Measurements from ENCODE around the gene UBL5. TPM values are rescaled to one million over a fixed set of nuclear protein-coding genes. Genes with fewer than 3 reads are reported as not detected.

The UBL5 gene
- total RNA-seq, 1 donor from 2014 or later: 399 TPM

DNA sequence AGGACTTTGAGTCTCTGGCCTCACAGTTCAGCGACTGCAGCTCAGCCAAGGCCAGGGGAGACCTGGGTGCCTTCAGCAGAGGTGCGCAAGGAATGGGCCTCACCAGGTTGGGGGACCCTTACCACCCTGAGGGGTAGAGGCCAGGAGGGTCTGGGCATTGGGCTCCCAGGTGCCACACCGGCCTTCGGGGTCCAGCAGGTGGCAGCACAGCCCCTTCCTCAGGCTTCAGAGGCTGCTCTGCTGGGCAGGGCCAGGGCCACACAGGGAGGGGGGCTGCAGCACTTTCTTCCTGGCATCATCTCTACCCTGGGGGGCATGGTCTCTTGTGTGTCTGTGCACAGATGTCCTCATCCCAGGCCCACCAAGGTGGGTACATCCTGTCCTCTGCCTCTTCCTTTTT lies 20.3 kb downstream of the UBL5 start:
- Mint-ChIP-seq H3K27me3 (ENCODE audit: unreplicated experiment) (peaks cover 8% of the 10 kb centered on the region), H3K4me1 (ENCODE audit: unreplicated experiment) (no peaks in the 10 kb centered on the region), H3K36me3 (ENCODE audit: low read depth, unreplicated experiment) (peaks cover 35% of the 10 kb centered on the region), H3K9me3 (ENCODE audit: unreplicated experiment) (no peaks in the 10 kb centered on the region), H3K27ac (ENCODE audit: unreplicated experiment) (no peak overlapping the region), H3K4me3 (ENCODE audit: unreplicated experiment) (no peak overlapping the region)
- TF ChIP-seq, protein P1, sequence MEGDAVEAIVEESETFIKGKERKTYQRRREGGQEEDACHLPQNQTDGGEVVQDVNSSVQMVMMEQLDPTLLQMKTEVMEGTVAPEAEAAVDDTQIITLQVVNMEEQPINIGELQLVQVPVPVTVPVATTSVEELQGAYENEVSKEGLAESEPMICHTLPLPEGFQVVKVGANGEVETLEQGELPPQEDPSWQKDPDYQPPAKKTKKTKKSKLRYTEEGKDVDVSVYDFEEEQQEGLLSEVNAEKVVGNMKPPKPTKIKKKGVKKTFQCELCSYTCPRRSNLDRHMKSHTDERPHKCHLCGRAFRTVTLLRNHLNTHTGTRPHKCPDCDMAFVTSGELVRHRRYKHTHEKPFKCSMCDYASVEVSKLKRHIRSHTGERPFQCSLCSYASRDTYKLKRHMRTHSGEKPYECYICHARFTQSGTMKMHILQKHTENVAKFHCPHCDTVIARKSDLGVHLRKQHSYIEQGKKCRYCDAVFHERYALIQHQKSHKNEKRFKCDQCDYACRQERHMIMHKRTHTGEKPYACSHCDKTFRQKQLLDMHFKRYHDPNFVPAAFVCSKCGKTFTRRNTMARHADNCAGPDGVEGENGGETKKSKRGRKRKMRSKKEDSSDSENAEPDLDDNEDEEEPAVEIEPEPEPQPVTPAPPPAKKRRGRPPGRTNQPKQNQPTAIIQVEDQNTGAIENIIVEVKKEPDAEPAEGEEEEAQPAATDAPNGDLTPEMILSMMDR (IDR thresholded peaks at IDR 0.05; ENCODE audit: unreplicated experiment): peak; percentile 60
- DNase-seq (ENCODE audit: low spot score): peak; percentile 52

DNA sequence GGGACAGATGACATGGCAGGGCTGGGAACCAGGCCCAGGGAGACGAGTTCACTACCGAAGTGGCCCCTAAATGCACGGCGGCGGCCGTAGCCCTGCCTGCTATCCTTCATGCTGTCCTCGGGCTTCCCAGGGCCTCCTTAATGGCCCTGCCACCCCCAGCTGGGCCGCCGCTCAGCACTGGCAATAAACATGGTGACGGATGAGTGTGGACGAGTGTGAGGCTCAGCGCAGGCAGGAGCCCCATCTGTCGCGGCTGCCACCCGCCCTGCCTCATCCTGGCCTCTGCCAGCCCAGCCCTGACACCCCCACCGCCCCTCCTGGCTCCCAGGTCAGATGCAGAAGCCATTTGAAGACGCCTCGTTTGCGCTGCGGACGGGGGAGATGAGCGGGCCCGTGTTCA lies 21.0 kb downstream of the UBL5 start:
- Mint-ChIP-seq H3K27me3 (ENCODE audit: unreplicated experiment) (peaks cover 8% of the 10 kb centered on the region), H3K27ac (ENCODE audit: unreplicated experiment) (no peak overlapping the region), H3K4me1 (ENCODE audit: unreplicated experiment) (no peaks in the 10 kb centered on the region), H3K9me3 (ENCODE audit: unreplicated experiment) (no peaks in the 10 kb centered on the region), H3K36me3 (ENCODE audit: low read depth, unreplicated experiment) (peaks cover 32% of the 10 kb centered on the region), H3K4me3 (ENCODE audit: unreplicated experiment) (no peak overlapping the region)
- DNase-seq (ENCODE audit: low spot score): no peak
- TF ChIP-seq, protein P1 (IDR thresholded peaks at IDR 0.05; ENCODE audit: unreplicated experiment): no peak

DNA sequence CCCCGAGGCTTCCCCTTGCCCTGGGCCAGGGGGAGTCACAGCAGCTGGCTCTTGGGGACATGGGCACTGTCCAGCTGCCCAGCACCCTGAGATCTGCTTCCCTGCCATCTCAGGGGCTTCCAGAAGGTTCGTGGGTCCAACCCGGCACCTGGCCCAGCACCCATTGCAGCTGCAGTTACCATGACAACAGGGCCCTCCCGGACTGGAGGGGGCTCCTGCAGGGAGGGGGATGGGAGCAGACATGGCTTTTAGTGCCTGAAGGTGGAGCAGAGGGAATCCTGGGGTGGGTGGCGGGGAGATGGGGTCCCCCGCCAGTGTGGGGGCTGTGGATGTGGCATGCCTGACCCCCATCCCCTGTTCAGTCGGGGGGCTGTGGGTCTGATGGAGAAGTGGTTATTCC lies 22.1 kb downstream of the UBL5 start:
- Mint-ChIP-seq H3K27ac (ENCODE audit: unreplicated experiment) (no peak overlapping the region), H3K36me3 (ENCODE audit: low read depth, unreplicated experiment) (peaks cover 35% of the 10 kb centered on the region), H3K27me3 (ENCODE audit: unreplicated experiment) (peaks cover 7% of the 10 kb centered on the region), H3K9me3 (ENCODE audit: unreplicated experiment) (no peaks in the 10 kb centered on the region), H3K4me3 (ENCODE audit: unreplicated experiment) (no peak overlapping the region), H3K4me1 (ENCODE audit: unreplicated experiment) (no peaks in the 10 kb centered on the region)
- TF ChIP-seq, protein P1 (IDR thresholded peaks at IDR 0.05; ENCODE audit: unreplicated experiment): no peak
- DNase-seq (ENCODE audit: low spot score): no peak

DNA sequence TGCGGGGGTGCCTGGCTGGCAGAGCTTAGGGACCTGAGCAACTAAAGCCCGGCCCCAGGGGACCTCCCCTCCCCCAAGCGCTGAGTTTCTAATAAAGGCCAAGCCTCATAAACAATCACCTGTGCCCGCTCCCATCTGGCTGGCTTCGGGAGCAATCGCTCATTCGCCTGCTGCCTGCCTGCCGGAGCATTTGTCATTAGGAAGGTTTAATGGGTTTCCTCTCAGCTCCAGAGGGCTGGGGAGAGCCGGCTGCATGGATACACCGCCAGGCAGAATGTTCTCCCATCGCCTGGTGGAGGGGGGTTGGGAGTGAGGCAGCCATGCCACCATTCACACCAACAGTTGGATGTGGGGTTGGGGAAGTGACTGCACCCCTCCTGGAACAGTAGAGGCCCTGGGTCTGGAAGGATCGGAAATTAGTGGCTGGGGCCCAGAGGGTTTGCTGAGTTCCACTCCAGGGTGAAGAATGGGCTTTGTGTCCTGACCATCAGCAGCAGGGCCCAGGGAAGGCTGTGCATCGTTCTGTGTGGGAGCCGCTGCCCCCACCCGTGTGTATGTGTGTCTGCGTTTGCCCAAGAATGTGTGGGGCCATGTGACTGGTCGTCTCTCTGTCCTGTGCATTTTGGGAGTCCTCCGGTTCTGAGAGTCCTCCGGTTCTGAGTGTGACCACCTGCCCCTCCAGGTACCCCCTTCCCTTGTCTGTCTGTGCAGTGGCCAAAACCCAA lies 22.7 kb downstream of the UBL5 start:
- Mint-ChIP-seq H3K36me3 (ENCODE audit: low read depth, unreplicated experiment) (peaks cover 29% of the 10 kb centered on the region), H3K27ac (ENCODE audit: unreplicated experiment) (no peak overlapping the region), H3K4me3 (ENCODE audit: unreplicated experiment) (no peak overlapping the region), H3K27me3 (ENCODE audit: unreplicated experiment) (peaks cover 5% of the 10 kb centered on the region), H3K4me1 (ENCODE audit: unreplicated experiment) (no peaks in the 10 kb centered on the region), H3K9me3 (ENCODE audit: unreplicated experiment) (no peaks in the 10 kb centered on the region)
- DNase-seq (ENCODE audit: low spot score): no peak
- TF ChIP-seq, protein P1 (IDR thresholded peaks at IDR 0.05; ENCODE audit: unreplicated experiment): no peak

DNA sequence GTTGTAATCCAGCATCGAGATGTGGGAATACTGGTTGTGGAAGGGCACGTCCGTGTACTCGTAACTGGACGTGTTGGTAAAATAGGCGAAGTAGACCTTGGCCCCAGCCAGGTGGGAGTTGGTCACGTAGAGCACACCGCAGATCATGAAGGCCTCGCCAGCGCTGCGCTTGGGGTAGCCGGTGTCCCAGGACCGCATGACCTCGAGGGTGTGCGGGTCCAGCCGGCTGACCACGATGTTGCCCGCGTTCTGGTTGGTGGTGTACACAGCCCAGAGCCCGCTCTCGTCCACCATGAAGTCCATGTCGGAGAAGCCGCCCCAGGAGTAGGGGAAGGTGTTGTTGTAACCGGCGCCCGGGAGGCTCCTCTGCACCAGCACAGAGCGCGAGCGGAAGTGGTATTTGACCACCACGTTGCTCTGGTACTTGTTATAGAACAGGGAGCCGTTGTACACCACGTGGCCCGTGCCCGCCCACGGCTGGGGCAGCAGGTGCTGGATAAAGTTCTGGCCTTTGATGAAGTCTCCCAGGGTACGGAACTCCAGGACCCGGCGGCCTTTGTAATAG lies 26.6 kb downstream of the UBL5 start:
- H3K36me3 Mint-ChIP-seq (ENCODE audit: low read depth, unreplicated experiment): peaks cover 30% of the 10 kb centered on the region

More for the DNA sequence above, 26.6 kb downstream of the UBL5 start:
- DNase-seq (ENCODE audit: low spot score): no peak
- peaks cover 23% of the 10 kb centered on the region for H3K4me1 Mint-ChIP-seq (ENCODE audit: unreplicated experiment)
- H3K4me3 Mint-ChIP-seq (ENCODE audit: unreplicated experiment): no peak overlapping the region
- no peak overlapping the region for H3K27ac Mint-ChIP-seq (ENCODE audit: unreplicated experiment)
- TF ChIP-seq, protein P1 (IDR thresholded peaks at IDR 0.05; ENCODE audit: unreplicated experiment): no peak
- peaks cover 11% of the 10 kb centered on the region for H3K27me3 Mint-ChIP-seq (ENCODE audit: unreplicated experiment)
- no peaks in the 10 kb centered on the region for H3K9me3 Mint-ChIP-seq (ENCODE audit: unreplicated experiment)

Data from endothelial cell (in vitro differentiated cells).